NCI-H460 (cell line): ENCODE results near the gene APOO. TPM values are rescaled to one million over a fixed set of nuclear protein-coding genes. Genes with fewer than 3 reads are reported as not detected.
"Not testable (repeated sequence)": the region's sequence is repeated elsewhere in the genome, so short reads cannot be mapped to it uniquely, and the experiment has no call there.

ENCODE experiments used
- DNase-seq: peaks from one replicate; pipeline ENCODE4 v3.0.0-alpha.2; 2016; ENCODE audit warnings: low read depth; ENCODE audit errors: extremely low read depth
- total RNA-seq: library from RNA; depleted of rRNA; stranded (reverse); fragments of >200 nt; shearing (Covaris generic); gene quantifications from 2 replicates; pipeline ENCODE4 v1.2.3, GENCODE V29; 2014

APOO gene
- total RNA-seq, 1 experiment from 2014 or later = 40.5 TPM

GRCh38 chrX:23864742-23865326 lies 42.9 kb downstream of the APOO start:
- DNase-seq = no peak

- not testable (repeated sequence) for DNase-seq
These were observed 45.8 kb downstream of the APOO start for GRCh38 chrX:23861952-23862351.

- no peak for DNase-seq
These were observed 46.4 kb downstream of the APOO start for GRCh38 chrX:23861215-23861896.

GRCh38 chrX:23859238-23859637 lies 48.5 kb downstream of the APOO start:
- not testable (repeated sequence) for DNase-seq

GRCh38 chrX:23857935-23858334 lies 49.8 kb downstream of the APOO start:
- DNase-seq = no peak

- no peak for DNase-seq
These were observed 50.4 kb downstream of the APOO start for GRCh38 chrX:23857363-23857762.

- DNase-seq = no peak
These were observed 52.2 kb downstream of the APOO start for GRCh38 chrX:23855569-23855968.

- no peak for DNase-seq
These were observed 52.8 kb downstream of the APOO start for GRCh38 chrX:23854945-23855344.

- DNase-seq = no peak
These were observed 53.6 kb downstream of the APOO start for GRCh38 chrX:23854122-23854521.

- DNase-seq = no peak
These were observed 56.2 kb downstream of the APOO start for GRCh38 chrX:23851544-23851943.

- no peak for DNase-seq
These were observed 58.5 kb downstream of the APOO start for GRCh38 chrX:23849241-23849640.

GRCh38 chrX:23845351-23845817 lies 62.4 kb downstream of the APOO start:
- DNase-seq = no peak

GRCh38 chrX:23844502-23845138 lies 63.1 kb downstream of the APOO start:
- DNase-seq = no peak

- DNase-seq = no peak
These were observed 65.8 kb downstream of the APOO start for GRCh38 chrX:23841847-23842522.

- no peak for DNase-seq
These were observed 67.1 kb downstream of the APOO start for GRCh38 chrX:23840674-23841073.

- DNase-seq = no peak
These were observed 68.8 kb downstream of the APOO start for GRCh38 chrX:23838953-23839352.

- no peak for DNase-seq
These were observed 75.0 kb downstream of the APOO start for GRCh38 chrX:23832721-23833120.

GRCh38 chrX:23828881-23829280 lies 78.9 kb downstream of the APOO start:
- DNase-seq = no peak

- no peak for DNase-seq
These were observed 81.1 kb downstream of the APOO start for GRCh38 chrX:23826653-23827052.

- no peak for DNase-seq
These were observed 81.5 kb downstream of the APOO start for GRCh38 chrX:23826216-23826615.

GRCh38 chrX:23825675-23826074 lies 82.1 kb downstream of the APOO start:
- no peak for DNase-seq
